ENCODE measurements around the gene COL8A1.

Gene COL8A1

GRCh38 chr3:99639579-99639978, 1.2 kb downstream of the COL8A1 start:
- DNase-seq (ENCODE audit: low read depth) = no peak

- no peak for DNase-seq (ENCODE audit: low read depth)
Measured at GRCh38 chr3:99640214-99640851, 1.9 kb downstream of the COL8A1 start.

- DNase-seq (ENCODE audit: low read depth) = no peak
Measured at GRCh38 chr3:99641480-99641879, 3.1 kb downstream of the COL8A1 start.

GRCh38 chr3:99641982-99642381, 3.6 kb downstream of the COL8A1 start:
- DNase-seq (ENCODE audit: low read depth) = no peak

- no peak for DNase-seq (ENCODE audit: low read depth)
Measured at GRCh38 chr3:99644017-99644416, 5.6 kb downstream of the COL8A1 start.

- DNase-seq (ENCODE audit: low read depth) = no peak
Measured at GRCh38 chr3:99644746-99645145, 6.4 kb downstream of the COL8A1 start.

- no peak for DNase-seq (ENCODE audit: low read depth)
Measured at GRCh38 chr3:99645277-99646106, 7.1 kb downstream of the COL8A1 start.

- no peak for DNase-seq (ENCODE audit: low read depth)
Measured at GRCh38 chr3:99646107-99646435, 7.7 kb downstream of the COL8A1 start.

GRCh38 chr3:99647081-99647480, 8.7 kb downstream of the COL8A1 start:
- DNase-seq (ENCODE audit: low read depth) = no peak

- DNase-seq (ENCODE audit: low read depth) = no peak
Measured at GRCh38 chr3:99648101-99648500, 9.7 kb downstream of the COL8A1 start.

GRCh38 chr3:99648516-99648915, 10.1 kb downstream of the COL8A1 start:
- DNase-seq (ENCODE audit: low read depth) = no peak

- no peak for DNase-seq (ENCODE audit: low read depth)
Measured at GRCh38 chr3:99651531-99651930, 13.1 kb downstream of the COL8A1 start.

- DNase-seq (ENCODE audit: low read depth) = no peak
Measured at GRCh38 chr3:99656624-99657023, 18.2 kb downstream of the COL8A1 start.

GRCh38 chr3:99658274-99658673, 19.9 kb downstream of the COL8A1 start:
- no peak for DNase-seq (ENCODE audit: low read depth)

GRCh38 chr3:99659032-99659431, 20.6 kb downstream of the COL8A1 start:
- DNase-seq (ENCODE audit: low read depth) = peak; percentile 95

GRCh38 chr3:99659951-99660350, 21.6 kb downstream of the COL8A1 start:
- no peak for DNase-seq (ENCODE audit: low read depth)

GRCh38 chr3:99662838-99663570, 24.6 kb downstream of the COL8A1 start:
- no peak for DNase-seq (ENCODE audit: low read depth)

- no peak for DNase-seq (ENCODE audit: low read depth)
Measured at GRCh38 chr3:99663977-99664376, 25.6 kb downstream of the COL8A1 start.

- DNase-seq (ENCODE audit: low read depth) = no peak
Measured at GRCh38 chr3:99665017-99665416, 26.6 kb downstream of the COL8A1 start.

- DNase-seq (ENCODE audit: low read depth) = no peak
Measured at GRCh38 chr3:99666201-99666600, 27.8 kb downstream of the COL8A1 start.

- no peak for DNase-seq (ENCODE audit: low read depth)
Measured at GRCh38 chr3:99668044-99668443, 29.6 kb downstream of the COL8A1 start.

GRCh38 chr3:99669879-99670555, 31.6 kb downstream of the COL8A1 start:
- DNase-seq (ENCODE audit: low read depth) = no peak

- DNase-seq (ENCODE audit: low read depth) = no peak
Measured at GRCh38 chr3:99670556-99670950, 32.2 kb downstream of the COL8A1 start.
